ENCODE data around the gene DNAJB14. TPM values are rescaled to one million over a fixed set of nuclear protein-coding genes. Genes with fewer than 3 reads are reported as not detected.
"Not testable (repeated sequence)": the region's sequence is repeated elsewhere in the genome, so short reads cannot be mapped to it uniquely, and the experiment has no call there.

DNAJB14 gene
- total RNA-seq, 1 experiment from 2014 or later: 18.9 TPM

- intact Hi-C loops (cut with micrococcal nuclease): no loop called here
Measured at GRCh38 chr4:99961711-99962110, 15.3 kb upstream of the DNAJB14 start.

GRCh38 chr4:99960648-99961047, 14.2 kb upstream of the DNAJB14 start:
- Histone ChIP-seq H4K20me1 (ENCODE audit: low read length) (no peaks in the 10 kb centered on the region), H3F3A (ENCODE audit: low read length, unreplicated experiment) (no peaks in the 10 kb centered on the region), H3K4me1 (ENCODE audit: insufficient read depth, low read length) (peaks cover 6% of the 10 kb centered on the region), H3K27ac (ENCODE audit: low read length) (no peak overlapping the region), H3K27me3 (ENCODE audit: low read length) (no peaks in the 10 kb centered on the region), H2AFZ (ENCODE audit: low read length) (no peak overlapping the region), H3K9ac (ENCODE audit: low read length) (no peak overlapping the region), H3K9me2 (replicated peaks; ENCODE audit: low read length) (no peaks in the 10 kb centered on the region), H3K4me2 (ENCODE audit: low read length) (no peak overlapping the region), H3K4me3 (ENCODE audit: low read length) (no peak overlapping the region), H3K79me2 (ENCODE audit: low read length) (no peaks in the 10 kb centered on the region), H3K36me3 (ENCODE audit: low read depth, low read length) (no peaks in the 10 kb centered on the region), H3K9me3 (ENCODE audit: low read length) (no peaks in the 10 kb centered on the region)
- no peak for DNase-seq
- intact Hi-C loops (cut with micrococcal nuclease): no loop called here
- ATAC-seq: no peak; the same call in 1 of the 2 replicates
- TF ChIP-seq EZH2 (IDR thresholded peaks at IDR 0.05; ENCODE audit: low read length, unreplicated experiment) (no peak), CTCF (conservative IDR thresholded peaks at IDR 0.05; ENCODE audit: low read depth, low read length) (no peak), EZH2phosphoT487 (IDR thresholded peaks at IDR 0.05; ENCODE audit: borderline replicate concordance, low read length) (no peak)
- POLR2A ChIA-PET (ENCODE audit: unreplicated experiment): interaction anchor here (0.6 kb wide), 1 partner anchor 12 kb away, joined by 3 read pairs; no protein-coding TSS in a partner anchor
- BruUV-seq (replicated peaks): no TSS peak
- CTCF ChIA-PET: no interaction called here

More at GRCh38 chr4:99961711-99962110, 15.3 kb upstream of the DNAJB14 start:
- Histone ChIP-seq H3K4me1 (ENCODE audit: insufficient read depth, low read length) (peaks cover 6% of the 10 kb centered on the region), H3K9ac (ENCODE audit: low read length) (no peak overlapping the region), H3K27me3 (ENCODE audit: low read length) (no peaks in the 10 kb centered on the region), H3K4me2 (ENCODE audit: low read length) (no peak overlapping the region), H3F3A (ENCODE audit: low read length, unreplicated experiment) (no peaks in the 10 kb centered on the region), H3K36me3 (ENCODE audit: low read depth, low read length) (no peaks in the 10 kb centered on the region), H3K27ac (ENCODE audit: low read length) (no peak overlapping the region), H3K9me3 (ENCODE audit: low read length) (no peaks in the 10 kb centered on the region), H2AFZ (ENCODE audit: low read length) (no peak overlapping the region), H3K9me2 (replicated peaks; ENCODE audit: low read length) (no peaks in the 10 kb centered on the region), H4K20me1 (ENCODE audit: low read length) (no peaks in the 10 kb centered on the region), H3K4me3 (ENCODE audit: low read length) (no peak overlapping the region), H3K79me2 (ENCODE audit: low read length) (no peaks in the 10 kb centered on the region)
- DNase-seq: no peak
- CTCF ChIA-PET: interaction anchor here (0.7 kb wide), 1 partner anchor 132 kb away, joined by 3 read pairs; no protein-coding TSS in a partner anchor
- no TSS peak for BruUV-seq (replicated peaks)
- TF ChIP-seq EZH2 (IDR thresholded peaks at IDR 0.05; ENCODE audit: low read length, unreplicated experiment) (no peak), EZH2phosphoT487 (IDR thresholded peaks at IDR 0.05; ENCODE audit: borderline replicate concordance, low read length) (no peak), CTCF (conservative IDR thresholded peaks at IDR 0.05; ENCODE audit: low read depth, low read length) (no peak)
- ATAC-seq: no peak
- POLR2A ChIA-PET (ENCODE audit: unreplicated experiment): no interaction called here

- CTCF ChIA-PET; H3K9me3 ChIP-seq (ENCODE audit: low read length); intact Hi-C loops (cut with micrococcal nuclease); H3K79me2 ChIP-seq (ENCODE audit: low read length); H3K4me2 ChIP-seq (ENCODE audit: low read length); H3F3A ChIP-seq (ENCODE audit: low read length, unreplicated experiment); H4K20me1 ChIP-seq (ENCODE audit: low read length); H3K4me1 ChIP-seq (ENCODE audit: insufficient read depth, low read length); H3K9me2 ChIP-seq (replicated peaks; ENCODE audit: low read length); H3K27ac ChIP-seq (ENCODE audit: low read length); BruUV-seq (replicated peaks); H3K9ac ChIP-seq (ENCODE audit: low read length); POLR2A ChIA-PET (ENCODE audit: unreplicated experiment); DNase-seq; ATAC-seq; H3K4me3 ChIP-seq (ENCODE audit: low read length); H2AFZ ChIP-seq (ENCODE audit: low read length); H3K27me3 ChIP-seq (ENCODE audit: low read length); H3K36me3 ChIP-seq (ENCODE audit: low read depth, low read length): not testable (repeated sequence)
Measured at GRCh38 chr4:99958207-99958606, 11.8 kb upstream of the DNAJB14 start.
